Trophoblast cell (in vitro differentiated cells and primary cell): Measurements from ENCODE around the gene AGA.

Experiments
- DNase-seq, 2 donors: peaks; one replicate each; pipeline ENCODE4 v3.0.0-alpha.2; 2016
- H2AFZ ChIP-seq: 2 replicates; pipeline ENCODE4 v1.6.1; 2013; ENCODE audit warnings: low read length, moderate library complexity, mild to moderate bottlenecking; ENCODE audit not compliant: insufficient read depth, poor library complexity
- H2AK5ac ChIP-seq: 2 replicates; pipeline ENCODE4 v1.6.1; 2013; ENCODE audit warnings: mild to moderate bottlenecking, low read length
- H2BK120ac ChIP-seq: 2 replicates; pipeline ENCODE4 v1.6.1; 2013; ENCODE audit warnings: low read length, mild to moderate bottlenecking, moderate library complexity; ENCODE audit not compliant: insufficient read depth, poor library complexity
- H2BK12ac ChIP-seq: 2 replicates; pipeline ENCODE4 v1.6.1; 2013; ENCODE audit warnings: mild to moderate bottlenecking, low read length, moderate library complexity
- H2BK5ac ChIP-seq: 2 replicates; pipeline ENCODE4 v1.6.1; 2013; ENCODE audit warnings: low read length, low read depth, moderate library complexity, mild to moderate bottlenecking; ENCODE audit not compliant: poor library complexity
- H3K14ac ChIP-seq: 2 replicates; pipeline ENCODE4 v1.6.1; 2013; ENCODE audit warnings: mild to moderate bottlenecking, low read length
- H3K18ac ChIP-seq: 2 replicates; pipeline ENCODE4 v1.6.1; 2013; ENCODE audit warnings: mild to moderate bottlenecking, low read length
- H3K23ac ChIP-seq: 2 replicates; pipeline ENCODE4 v1.6.1; 2013; ENCODE audit warnings: low read length
- H3K27ac ChIP-seq: 2 replicates; pipeline ENCODE4 v1.5.1; 2013; ENCODE audit warnings: low read depth, mild to moderate bottlenecking, inconsistent platforms, low read length, moderate library complexity
- H3K27me3 ChIP-seq: 2 replicates; pipeline ENCODE4 v1.6.1; 2013; ENCODE audit warnings: inconsistent platforms, mild to moderate bottlenecking, low read length, moderate library complexity; ENCODE audit not compliant: insufficient read depth
- H3K36me3 ChIP-seq, 2 experiments: 1 replicate in 1 of 2; 2 replicates in 1 of 2; pipeline ENCODE4 v1.6.1; 2013; ENCODE audit warnings: low read length in 2 of 2, mild to moderate bottlenecking in 2 of 2, moderate library complexity in 1 of 2; ENCODE audit not compliant: insufficient read depth in 2 of 2, control insufficient read depth in 1 of 2
- H3K4ac ChIP-seq: 2 replicates; pipeline ENCODE4 v1.6.1; 2013; ENCODE audit warnings: low read depth, mild to moderate bottlenecking, low read length, moderate library complexity
- H3K4me1 ChIP-seq, 2 experiments: 1 replicate in 1 of 2; 2 replicates in 1 of 2; pipeline ENCODE4 v1.6.1; 2013; ENCODE audit warnings: low read length in 2 of 2, mild to moderate bottlenecking in 2 of 2, moderate library complexity in 1 of 2; ENCODE audit not compliant: insufficient read depth in 2 of 2, control insufficient read depth in 1 of 2
- H3K4me2 ChIP-seq: 2 replicates; pipeline ENCODE4 v1.6.1; 2013; ENCODE audit warnings: inconsistent platforms, mild to moderate bottlenecking, low read length, moderate library complexity
- H3K4me3 ChIP-seq: 2 replicates; pipeline ENCODE4 v1.5.1; 2013; ENCODE audit warnings: mild to moderate bottlenecking, low read depth, low read length, inconsistent platforms
- H3K79me1 ChIP-seq: one replicate; pipeline ENCODE4 v1.6.1; 2013; ENCODE audit warnings: low read length
- H3K79me2 ChIP-seq: 2 replicates; pipeline ENCODE4 v1.6.1; 2013; ENCODE audit warnings: low read length, mild to moderate bottlenecking; ENCODE audit not compliant: control insufficient read depth, insufficient read depth, poor library complexity
- H3K9ac ChIP-seq: 2 replicates; pipeline ENCODE4 v1.6.1; 2013; ENCODE audit warnings: mild to moderate bottlenecking, low read length
- H3K9me3 ChIP-seq: 2 replicates; pipeline ENCODE4 v1.6.1; 2013; ENCODE audit warnings: low read depth, mild to moderate bottlenecking, control low read depth, inconsistent platforms, low read length; ENCODE audit not compliant: insufficient read depth
- H4K12ac ChIP-seq: 2 replicates; pipeline ENCODE4 v1.6.1; 2013; ENCODE audit warnings: low read depth, mild to moderate bottlenecking, low read length, moderate library complexity
- H4K8ac ChIP-seq: 2 replicates; pipeline ENCODE4 v1.6.1; 2013; ENCODE audit warnings: low read depth, mild to moderate bottlenecking, low read length, moderate library complexity
- H4K91ac ChIP-seq: one replicate; pipeline ENCODE4 v1.6.1; 2013; ENCODE audit warnings: low read depth, mild to moderate bottlenecking, low read length, moderate library complexity
- WGBS: extraction: QIAGEN DNeasy Blood & Tissue Kit; methylation state at CpG from one replicate; pipeline ENCODE4 v1.1.7; 2013; ENCODE audit warnings: missing lambda C conversion rate; ENCODE audit not compliant: insufficient read length, insufficient coverage; ENCODE audit errors: extremely low coverage; 5-methylcytosine and 5-hydroxymethylcytosine counted together

The AGA gene

GRCh38 chr4:177487977-177488376 is 45.7 kb upstream of the AGA start:
- H3K14ac ChIP-seq = no peak overlapping the region
- H4K12ac ChIP-seq = no peak overlapping the region
- H3K4ac ChIP-seq = no peak overlapping the region
- no peak overlapping the region for H2BK5ac ChIP-seq
- H3K23ac ChIP-seq = no peak overlapping the region
- no peak overlapping the region for H2BK12ac ChIP-seq
- H3K27ac ChIP-seq = no peak overlapping the region
- H3K79me2 ChIP-seq = no peaks in the 10 kb centered on the region
- H3K4me2 ChIP-seq = no peak overlapping the region
- no peak overlapping the region for H4K8ac ChIP-seq
- H3K79me1 ChIP-seq = no peaks in the 10 kb centered on the region
- no peak overlapping the region for H3K18ac ChIP-seq
- no peak overlapping the region for H3K4me3 ChIP-seq
- DNase-seq = peak in 1 of 2 donors; percentile 56
- no peak overlapping the region for H4K91ac ChIP-seq
- WGBS = no CpG with 5 or more reads among the region's 1 CpG
- no peak overlapping the region for H2AK5ac ChIP-seq
- H2BK120ac ChIP-seq = no peak overlapping the region
- H3K9me3 ChIP-seq = no peaks in the 10 kb centered on the region
- peaks cover 3 to 4% of the 10 kb centered on the region in 2 experiments for H3K4me1 ChIP-seq
- no peaks in the 10 kb centered on the region for H3K36me3 ChIP-seq
- H2AFZ ChIP-seq = no peak overlapping the region
- H3K27me3 ChIP-seq = no peaks in the 10 kb centered on the region
- no peak overlapping the region for H3K9ac ChIP-seq

DNA sequence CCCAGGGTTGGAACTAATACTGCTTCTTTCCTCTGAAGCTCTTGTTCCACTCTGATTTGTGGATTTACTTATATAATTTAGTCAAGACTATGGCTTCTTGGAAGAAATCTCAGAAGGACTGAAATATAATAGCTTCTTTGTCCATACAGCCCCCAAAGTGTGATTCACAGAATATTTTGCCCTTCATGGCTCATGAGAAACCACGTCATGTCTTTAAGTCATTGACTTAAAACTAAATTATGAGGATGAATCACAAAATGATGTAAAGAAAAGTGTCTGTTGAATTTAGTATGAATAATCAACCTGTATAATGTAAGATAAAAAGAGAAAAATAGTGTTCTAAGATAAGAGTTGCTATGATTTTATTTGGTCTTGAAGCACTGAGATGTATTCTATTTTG is 43.3 kb upstream of the AGA start:
- Histone ChIP-seq H3K4me1 (peaks cover 3 to 4% of the 10 kb centered on the region in 2 experiments), H3K9ac (no peak overlapping the region), H3K27me3 (no peaks in the 10 kb centered on the region), H4K91ac (no peak overlapping the region), H3K36me3 (no peaks in the 10 kb centered on the region), H3K79me1 (no peaks in the 10 kb centered on the region), H3K9me3 (no peaks in the 10 kb centered on the region), H3K18ac (no peak overlapping the region), H2AFZ (no peak overlapping the region), H4K8ac (no peak overlapping the region), H3K27ac (no peak overlapping the region), H3K14ac (no peak overlapping the region), H2BK12ac (no peak overlapping the region), H4K12ac (no peak overlapping the region), H3K4ac (no peak overlapping the region), H3K4me2 (no peak overlapping the region), H2AK5ac (no peak overlapping the region), H3K23ac (no peak overlapping the region), H3K4me3 (no peak overlapping the region), H2BK120ac (no peak overlapping the region), H2BK5ac (no peak overlapping the region), H3K79me2 (no peaks in the 10 kb centered on the region)
- DNase-seq = no peak
- no CpG with 5 or more reads among the region's 1 CpG for WGBS

- Histone ChIP-seq H3K4ac (no peak overlapping the region), H2AFZ (no peak overlapping the region)
- no CpG with 5 or more reads among the region's 1 CpG for WGBS
Observed at GRCh38 chr4:177484613-177485021, 42.4 kb upstream of the AGA start.

DNA sequence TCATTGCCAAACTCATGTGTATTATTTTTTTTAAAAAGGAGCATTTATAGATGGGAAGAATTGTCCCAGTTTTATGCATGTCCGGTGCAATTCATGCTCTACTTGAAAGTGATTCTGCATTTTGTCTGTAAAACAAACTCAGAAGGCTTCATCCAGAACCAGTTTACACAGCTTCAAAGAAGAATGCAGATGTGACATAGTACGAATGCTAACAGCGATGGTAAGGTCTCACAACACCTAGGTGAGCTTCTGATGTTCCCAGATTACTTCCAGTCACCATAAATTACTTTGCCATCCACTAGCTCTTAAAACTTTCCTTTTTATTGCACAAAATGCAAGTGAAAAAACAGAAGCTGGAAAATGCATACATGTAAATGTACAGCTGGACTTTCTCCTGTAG is 41.5 kb upstream of the AGA start:
- peak in 1 of 2 donors; percentile 60 for DNase-seq
- H3K4me1 ChIP-seq = peaks cover 3 to 4% of the 10 kb centered on the region in 2 experiments
- H2BK120ac ChIP-seq = no peak overlapping the region
- H3K4ac ChIP-seq = no peak overlapping the region
- no peak overlapping the region for H4K91ac ChIP-seq
- no CpG with 5 or more reads among the region's 3 CpGs for WGBS
- no peak overlapping the region for H3K9ac ChIP-seq
- H3K9me3 ChIP-seq = no peaks in the 10 kb centered on the region
- H2AFZ ChIP-seq = no peak overlapping the region
- H3K79me2 ChIP-seq = no peaks in the 10 kb centered on the region
- H2AK5ac ChIP-seq = no peak overlapping the region
- no peaks in the 10 kb centered on the region for H3K36me3 ChIP-seq
- no peak overlapping the region for H2BK12ac ChIP-seq
- H3K18ac ChIP-seq = no peak overlapping the region
- H3K27me3 ChIP-seq = no peaks in the 10 kb centered on the region
- no peak overlapping the region for H3K27ac ChIP-seq
- H2BK5ac ChIP-seq = no peak overlapping the region
- H3K4me2 ChIP-seq = no peak overlapping the region
- no peak overlapping the region for H3K23ac ChIP-seq
- H3K79me1 ChIP-seq = no peaks in the 10 kb centered on the region
- no peak overlapping the region for H4K8ac ChIP-seq
- H3K14ac ChIP-seq = no peak overlapping the region
- no peak overlapping the region for H4K12ac ChIP-seq
- no peak overlapping the region for H3K4me3 ChIP-seq

More at GRCh38 chr4:177484613-177485021, 42.4 kb upstream of the AGA start:
- no peak overlapping the region for H3K18ac ChIP-seq
- H3K9me3 ChIP-seq = no peaks in the 10 kb centered on the region
- H2AK5ac ChIP-seq = no peak overlapping the region
- no peak overlapping the region for H3K14ac ChIP-seq
- H3K79me2 ChIP-seq = no peaks in the 10 kb centered on the region
- no peak overlapping the region for H2BK5ac ChIP-seq
- no peaks in the 10 kb centered on the region for H3K27me3 ChIP-seq
- H4K12ac ChIP-seq = no peak overlapping the region
- no peak overlapping the region for H3K9ac ChIP-seq
- H3K4me1 ChIP-seq = peaks cover 3 to 4% of the 10 kb centered on the region in 2 experiments
- H3K79me1 ChIP-seq = no peaks in the 10 kb centered on the region
- H2BK120ac ChIP-seq = no peak overlapping the region
- no peaks in the 10 kb centered on the region for H3K36me3 ChIP-seq
- H4K8ac ChIP-seq = no peak overlapping the region
- no peak overlapping the region for H3K27ac ChIP-seq
- H2BK12ac ChIP-seq = no peak overlapping the region
- no peak overlapping the region for H3K23ac ChIP-seq
- H3K4me3 ChIP-seq = no peak overlapping the region
- no peak overlapping the region for H3K4me2 ChIP-seq
- DNase-seq = peak; percentile 38 to 91
- no peak overlapping the region for H4K91ac ChIP-seq
